Coronary artery (tissue), 2 donors: ENCODE results near the gene CDC42.

Experiments used
- DNase-seq: peaks from one replicate; pipeline ENCODE4 v3.0.0-alpha.2; 2017; ENCODE audit warnings: low spot score
- H3K27ac ChIP-seq, 2 donors: fragments of 200-600 bp; sonication (generic); one replicate each; pipeline ENCODE4 v1.5.1; 2016 to 2019
- H3K4me3 ChIP-seq: fragments of 200-600 bp; sonication (generic); 2 replicates; pipeline ENCODE4 v1.5.1; 2016; ENCODE audit warnings: mild to moderate bottlenecking, moderate library complexity
- TF ChIP-seq, protein P1 (sequence below): fragments of 200-600 bp; sonication (generic); IDR thresholded peaks from one replicate; pipeline ENCODE4 v1.5.1; 2019; ENCODE audit warnings: antibody characterized with exemption

Gene CDC42

DNA sequence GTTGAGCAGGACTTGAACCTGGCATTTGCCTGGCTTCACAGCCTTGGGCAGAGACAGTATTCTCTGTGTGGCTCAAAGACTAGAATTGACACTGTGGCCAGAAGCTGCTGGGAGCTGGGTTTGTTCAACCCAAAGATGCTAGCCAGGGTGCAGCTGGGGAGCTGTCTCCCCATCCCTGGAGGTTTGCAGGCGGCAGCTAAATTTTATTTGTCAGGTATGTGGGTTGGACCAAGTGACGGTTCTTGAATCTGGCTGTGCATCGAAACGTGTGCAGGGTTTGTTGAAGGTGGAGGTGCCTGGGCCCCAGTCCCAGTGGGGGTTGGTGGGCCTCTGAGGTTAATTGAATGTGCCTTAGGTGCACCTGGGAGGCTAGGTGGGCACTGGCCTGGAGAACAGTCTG is 78.6 kb downstream of the CDC42 start:
- DNase-seq, result no peak
- H3K4me3 ChIP-seq, result no peak overlapping the region
- H3K27ac ChIP-seq, result no peak overlapping the region
- TF ChIP-seq, protein P1, sequence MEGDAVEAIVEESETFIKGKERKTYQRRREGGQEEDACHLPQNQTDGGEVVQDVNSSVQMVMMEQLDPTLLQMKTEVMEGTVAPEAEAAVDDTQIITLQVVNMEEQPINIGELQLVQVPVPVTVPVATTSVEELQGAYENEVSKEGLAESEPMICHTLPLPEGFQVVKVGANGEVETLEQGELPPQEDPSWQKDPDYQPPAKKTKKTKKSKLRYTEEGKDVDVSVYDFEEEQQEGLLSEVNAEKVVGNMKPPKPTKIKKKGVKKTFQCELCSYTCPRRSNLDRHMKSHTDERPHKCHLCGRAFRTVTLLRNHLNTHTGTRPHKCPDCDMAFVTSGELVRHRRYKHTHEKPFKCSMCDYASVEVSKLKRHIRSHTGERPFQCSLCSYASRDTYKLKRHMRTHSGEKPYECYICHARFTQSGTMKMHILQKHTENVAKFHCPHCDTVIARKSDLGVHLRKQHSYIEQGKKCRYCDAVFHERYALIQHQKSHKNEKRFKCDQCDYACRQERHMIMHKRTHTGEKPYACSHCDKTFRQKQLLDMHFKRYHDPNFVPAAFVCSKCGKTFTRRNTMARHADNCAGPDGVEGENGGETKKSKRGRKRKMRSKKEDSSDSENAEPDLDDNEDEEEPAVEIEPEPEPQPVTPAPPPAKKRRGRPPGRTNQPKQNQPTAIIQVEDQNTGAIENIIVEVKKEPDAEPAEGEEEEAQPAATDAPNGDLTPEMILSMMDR, result no peak

DNA sequence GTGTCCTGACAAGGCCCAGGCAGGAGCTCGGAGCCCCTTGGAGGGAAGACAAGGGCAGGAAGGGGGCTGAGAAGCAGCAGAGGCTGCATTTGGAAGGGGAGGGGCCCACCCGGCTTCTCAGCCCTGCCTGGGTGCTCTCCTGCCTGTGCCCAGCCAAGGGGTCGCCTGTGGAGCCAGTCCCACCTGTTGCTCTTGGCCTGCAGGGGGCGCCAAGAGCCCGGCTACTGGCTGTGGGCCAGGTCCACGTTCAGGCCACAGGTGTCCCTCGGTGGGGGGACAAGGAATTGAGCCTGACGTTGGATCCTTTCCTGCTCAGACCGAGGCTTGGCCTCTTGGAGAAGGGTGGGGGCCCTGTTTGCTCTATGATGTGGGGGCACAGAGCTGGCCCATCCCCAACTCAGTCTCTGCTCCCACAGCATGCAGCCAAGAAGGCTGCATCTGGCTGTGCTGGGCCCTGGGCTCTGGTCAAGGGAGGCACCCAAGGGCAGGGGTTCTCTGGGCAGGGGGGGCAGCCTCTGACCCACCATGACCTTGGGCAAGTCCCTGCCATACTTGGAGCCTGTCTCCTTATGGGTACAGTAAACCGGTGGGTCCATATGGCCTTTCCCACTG is 79.5 kb downstream of the CDC42 start:
- Histone ChIP-seq H3K4me3 (no peak overlapping the region), H3K27ac (no peak overlapping the region)
- DNase-seq, result no peak
- TF ChIP-seq, protein P1, result no peak

- TF ChIP-seq, protein P1, result no peak
- Histone ChIP-seq H3K27ac (no peak overlapping the region), H3K4me3 (no peak overlapping the region)
- no peak for DNase-seq
These were observed 80.2 kb downstream of the CDC42 start for GRCh38 chr1:22132517-22133235.

- H3K27ac ChIP-seq, result no peak overlapping the region
- no peak for DNase-seq
- no peak overlapping the region for H3K4me3 ChIP-seq
- TF ChIP-seq, protein P1, result no peak
These were observed 80.9 kb downstream of the CDC42 start for GRCh38 chr1:22133247-22133930.

DNA sequence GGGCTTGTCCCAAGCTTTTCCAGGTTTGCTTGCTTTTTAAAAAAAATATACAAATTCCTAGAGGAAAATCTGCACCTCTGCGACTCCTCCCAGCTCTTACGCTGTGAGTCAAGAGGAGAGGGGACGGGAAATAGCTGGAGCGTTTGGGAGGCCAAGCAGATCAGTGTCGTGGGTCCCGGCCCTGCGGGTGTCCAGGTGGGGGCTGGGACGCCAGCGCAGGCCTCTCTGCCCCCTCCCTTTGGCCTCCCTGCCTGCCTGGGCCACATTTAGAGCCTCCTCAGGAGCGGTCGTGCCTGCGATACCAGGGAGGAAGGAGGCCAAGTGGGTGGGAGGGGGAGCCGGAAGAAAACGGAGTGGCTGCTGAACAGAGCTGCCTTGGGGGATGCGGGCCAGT is 81.4 kb downstream of the CDC42 start:
- TF ChIP-seq, protein P1, result no peak
- DNase-seq, result no peak
- Histone ChIP-seq H3K4me3 (no peak overlapping the region), H3K27ac (no peak overlapping the region)

- TF ChIP-seq, protein P1, result no peak
These were observed 84.7 kb downstream of the CDC42 start for GRCh38 chr1:22137004-22137720.

More at GRCh38 chr1:22137004-22137720, 84.7 kb downstream of the CDC42 start:
- no peak for DNase-seq
- Histone ChIP-seq H3K4me3 (no peak overlapping the region), H3K27ac (no peak overlapping the region)
